ENCODE measurements around the gene TRIM9.
"Not testable (repeated sequence)": the region's sequence is repeated elsewhere in the genome, so short reads cannot be mapped to it uniquely, and the experiment has no call there.

TRIM9 gene

DNA sequence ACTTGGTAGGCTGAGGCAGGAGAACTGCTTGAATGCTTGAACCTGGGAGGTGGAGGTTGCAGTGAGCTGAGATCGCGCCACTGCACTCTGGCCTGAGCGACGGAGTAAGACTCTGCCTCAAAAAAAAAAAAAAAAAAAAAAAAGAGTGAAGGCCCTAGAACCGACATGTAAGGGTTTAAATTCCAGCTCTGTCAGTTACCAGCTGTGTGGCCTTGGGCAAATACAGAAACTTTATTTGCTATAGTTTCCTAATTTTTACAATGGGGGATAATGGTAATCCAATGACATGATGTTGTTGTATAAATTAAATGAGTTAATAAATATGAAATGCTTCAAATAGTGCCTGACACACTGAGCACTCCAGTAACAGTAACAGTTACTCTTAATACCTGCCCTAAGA is 131.0 kb downstream of the TRIM9 start:
- no peak for DNase-seq (ENCODE audit: low read depth in 3 of 3)

DNA sequence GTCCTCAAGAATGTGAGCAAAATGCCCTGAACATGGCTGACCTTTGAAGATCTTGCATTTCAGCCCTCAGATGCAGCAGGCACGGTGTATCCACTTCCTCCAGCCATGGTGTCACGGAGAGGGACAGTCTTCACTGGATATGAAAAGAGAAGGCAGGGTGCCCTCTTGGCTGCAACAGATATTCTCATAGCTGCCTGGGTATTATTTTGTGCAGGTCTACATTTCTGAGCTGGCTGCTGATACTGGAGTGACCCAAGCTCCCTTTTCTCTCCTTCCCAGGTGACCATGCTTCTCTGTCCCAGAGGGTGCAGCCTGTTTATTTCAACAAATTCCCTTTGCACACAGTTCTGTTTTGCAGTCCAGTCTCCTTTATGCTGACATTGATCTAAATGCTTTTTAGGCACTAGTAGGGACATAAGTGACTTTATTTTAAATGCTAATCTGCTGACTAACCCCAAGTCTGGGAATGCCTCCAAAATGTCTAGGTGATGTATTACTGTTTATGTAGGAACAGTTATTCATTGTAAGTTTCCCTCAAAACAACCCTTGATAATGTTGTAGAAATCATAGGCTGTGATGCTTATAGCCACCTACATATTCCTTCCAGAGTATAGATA is 133.2 kb downstream of the TRIM9 start:
- DNase-seq (ENCODE audit: low read depth in 3 of 3): no peak

DNA sequence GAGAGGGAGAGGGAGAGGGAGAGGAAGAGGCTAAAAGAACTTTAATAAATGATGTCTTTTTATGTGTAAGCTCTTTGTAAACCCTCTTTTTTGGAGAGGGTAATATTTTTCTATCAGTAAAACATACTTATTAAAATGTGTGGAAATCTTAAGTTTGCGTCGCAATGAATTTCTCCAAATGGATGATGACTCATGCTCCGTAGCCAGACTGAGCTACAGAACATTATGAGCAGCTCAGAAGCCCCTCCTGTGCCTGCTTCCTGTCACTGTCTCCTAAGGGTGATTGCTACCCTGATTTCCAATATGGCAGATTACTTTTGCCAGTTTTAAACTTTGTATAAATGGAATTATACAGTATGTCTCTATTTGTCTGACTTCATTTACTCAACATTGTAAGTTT is 137.6 kb downstream of the TRIM9 start:
- DNase-seq (ENCODE audit: low read depth in 3 of 3): no peak

DNA sequence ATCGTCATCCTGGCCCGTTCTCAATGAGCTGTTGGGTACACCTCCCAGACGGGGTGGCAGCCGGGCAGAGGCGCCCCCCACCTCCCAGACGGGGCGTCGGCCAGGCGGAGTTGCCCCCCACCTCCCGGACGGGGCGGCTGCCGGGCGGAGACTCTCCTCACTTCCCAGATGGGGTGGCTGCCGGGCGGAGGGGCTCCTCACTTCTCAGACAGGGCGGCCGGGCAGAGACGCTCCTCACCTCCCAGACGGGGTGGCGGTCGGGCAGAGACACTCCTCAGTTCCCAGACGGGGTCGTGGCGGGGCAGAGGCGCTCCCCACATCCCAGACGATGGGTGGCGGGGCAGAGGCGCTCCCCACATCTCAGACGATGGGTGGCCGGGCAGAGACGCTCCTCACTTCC is 138.5 kb downstream of the TRIM9 start:
- DNase-seq (ENCODE audit: low read depth in 3 of 3): not testable (repeated sequence)

DNA sequence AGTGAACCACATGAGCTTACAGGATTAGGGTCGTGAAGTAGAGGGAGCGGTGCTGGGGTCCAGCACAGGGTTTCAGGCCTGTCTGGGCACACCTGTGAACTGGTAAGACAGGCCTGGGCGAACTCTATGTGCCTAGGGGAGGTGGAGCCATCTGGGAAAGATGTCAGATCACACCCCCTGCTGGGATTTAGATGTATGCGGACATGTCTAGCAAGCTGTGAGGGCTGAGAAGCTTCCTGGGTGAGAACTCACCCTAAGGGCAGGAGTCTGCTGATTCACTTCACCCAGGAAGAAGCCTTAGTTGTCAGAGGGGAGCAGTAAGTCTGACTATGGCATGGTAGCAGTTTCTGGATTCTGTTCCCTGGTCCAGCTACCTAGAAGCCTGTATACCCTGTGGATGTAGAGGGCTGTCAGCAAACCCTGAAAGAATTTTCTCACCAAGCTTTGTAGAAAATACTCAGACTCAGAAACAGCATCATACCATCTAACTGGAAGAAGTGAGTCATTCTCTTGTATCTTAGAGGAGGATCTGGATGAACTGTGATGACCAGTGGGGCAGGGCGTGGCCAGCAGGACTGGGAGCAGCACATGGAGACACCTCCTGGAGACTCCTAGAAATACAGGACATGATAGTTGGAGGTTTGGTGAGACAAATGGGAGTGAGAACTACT is 139.4 kb downstream of the TRIM9 start:
- DNase-seq (ENCODE audit: low read depth in 3 of 3): peak in 2 of 3 donors; percentile 11 to 51

DNA sequence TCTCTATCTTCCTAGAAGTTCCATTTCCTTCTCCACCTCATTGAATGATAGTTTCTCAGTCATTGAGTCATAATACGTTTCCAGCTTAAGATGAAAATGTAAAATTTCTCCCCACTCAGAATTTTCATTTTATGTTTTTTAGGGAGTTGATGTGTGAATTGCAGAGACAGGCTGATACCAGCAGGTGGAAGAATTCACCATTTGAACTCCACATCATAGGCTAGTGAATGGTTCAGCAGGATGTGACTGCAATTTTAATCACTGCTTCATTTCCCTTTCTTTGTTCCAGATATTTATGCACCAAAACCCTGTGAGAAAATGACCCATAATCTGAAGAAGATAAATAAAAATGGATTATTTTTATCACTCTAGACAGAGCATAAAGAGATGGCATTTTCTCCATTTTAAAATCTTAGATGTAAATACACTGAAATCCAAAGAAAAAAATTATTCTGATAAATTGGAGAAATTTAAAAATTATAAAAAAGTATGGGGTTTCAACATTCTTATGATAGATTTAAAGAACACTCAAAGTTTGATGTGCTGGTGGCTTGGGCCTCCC is 140.0 kb downstream of the TRIM9 start:
- DNase-seq (ENCODE audit: low read depth in 3 of 3): no peak

DNA sequence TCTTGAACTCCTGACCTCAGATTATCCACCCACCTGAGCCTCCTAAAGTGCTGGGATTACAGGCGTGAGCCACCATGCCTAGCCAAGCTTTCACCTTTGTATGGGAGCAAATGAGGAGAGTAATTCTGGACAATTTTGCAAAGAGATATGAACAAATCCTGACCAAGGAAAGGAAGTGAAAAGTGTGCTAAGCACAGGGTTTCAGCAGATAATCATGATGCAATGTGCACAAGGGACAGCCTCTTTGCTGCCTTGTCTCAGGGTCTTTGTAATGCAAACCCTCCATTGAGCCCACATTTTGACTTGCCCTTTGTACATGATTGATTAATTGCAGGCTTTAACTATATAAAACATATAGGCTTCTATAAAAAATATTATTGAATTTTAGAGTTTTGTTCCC is 141.4 kb downstream of the TRIM9 start:
- DNase-seq (ENCODE audit: low read depth in 3 of 3): no peak

DNA sequence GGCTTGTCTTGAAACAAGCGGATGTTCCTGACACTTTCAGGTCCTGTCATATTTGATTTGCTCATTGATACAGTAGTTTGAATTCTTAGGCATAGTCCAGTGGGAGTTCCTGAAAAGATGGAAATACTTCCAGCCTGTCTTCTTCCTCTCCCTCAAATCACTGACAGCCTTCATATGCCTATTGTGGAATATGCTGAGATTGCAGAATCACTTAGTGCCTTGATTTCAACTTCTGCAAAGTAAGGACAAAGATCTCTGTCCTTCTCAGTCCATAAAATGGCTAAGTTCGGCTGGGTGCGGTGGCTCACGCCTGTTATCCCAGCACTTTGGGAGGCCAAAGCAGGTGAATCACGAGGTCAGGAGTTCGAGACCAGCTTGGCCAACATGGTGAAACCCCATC is 143.9 kb downstream of the TRIM9 start:
- no peak for DNase-seq (ENCODE audit: low read depth in 3 of 3)

DNA sequence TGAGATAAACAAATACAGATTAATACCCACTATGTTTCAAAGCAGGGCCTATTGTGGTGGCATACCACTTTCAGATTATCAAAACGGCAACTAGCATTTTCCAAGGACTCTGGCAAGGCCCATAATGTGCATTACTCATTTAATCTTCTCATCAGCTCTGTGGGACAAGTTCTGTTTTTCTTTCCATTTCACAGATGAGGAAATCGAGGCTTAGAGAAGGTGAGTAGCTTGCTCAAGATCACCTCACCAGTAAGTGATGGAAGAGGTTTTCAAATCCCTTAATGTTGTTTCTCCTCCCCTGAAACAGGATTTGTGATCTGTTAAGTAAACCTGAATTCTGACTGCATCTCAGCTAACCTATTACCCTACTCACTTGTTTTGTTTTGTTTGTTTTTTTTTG is 146.7 kb downstream of the TRIM9 start:
- no peak for DNase-seq (ENCODE audit: low read depth in 3 of 3)

DNA sequence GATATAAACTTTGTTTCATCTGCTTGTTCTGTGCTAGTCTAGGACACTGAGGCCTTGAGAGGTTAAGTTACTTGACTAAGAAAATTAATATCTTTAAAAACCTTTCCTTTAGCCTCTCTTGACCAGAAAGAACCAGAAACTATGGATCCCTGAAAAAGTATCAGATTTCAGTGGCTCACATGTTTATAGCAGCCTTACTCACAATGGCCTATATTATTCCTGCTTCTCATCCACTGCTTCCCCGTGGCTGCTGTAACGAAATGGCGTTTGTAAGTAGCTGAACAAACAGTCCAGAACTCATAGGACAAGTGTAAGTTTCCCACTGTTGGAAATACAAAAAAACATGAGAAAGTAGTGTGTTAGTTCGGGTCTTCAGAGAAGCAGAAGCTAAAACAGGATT is 147.5 kb downstream of the TRIM9 start:
- DNase-seq (ENCODE audit: low read depth in 3 of 3): no peak

DNA sequence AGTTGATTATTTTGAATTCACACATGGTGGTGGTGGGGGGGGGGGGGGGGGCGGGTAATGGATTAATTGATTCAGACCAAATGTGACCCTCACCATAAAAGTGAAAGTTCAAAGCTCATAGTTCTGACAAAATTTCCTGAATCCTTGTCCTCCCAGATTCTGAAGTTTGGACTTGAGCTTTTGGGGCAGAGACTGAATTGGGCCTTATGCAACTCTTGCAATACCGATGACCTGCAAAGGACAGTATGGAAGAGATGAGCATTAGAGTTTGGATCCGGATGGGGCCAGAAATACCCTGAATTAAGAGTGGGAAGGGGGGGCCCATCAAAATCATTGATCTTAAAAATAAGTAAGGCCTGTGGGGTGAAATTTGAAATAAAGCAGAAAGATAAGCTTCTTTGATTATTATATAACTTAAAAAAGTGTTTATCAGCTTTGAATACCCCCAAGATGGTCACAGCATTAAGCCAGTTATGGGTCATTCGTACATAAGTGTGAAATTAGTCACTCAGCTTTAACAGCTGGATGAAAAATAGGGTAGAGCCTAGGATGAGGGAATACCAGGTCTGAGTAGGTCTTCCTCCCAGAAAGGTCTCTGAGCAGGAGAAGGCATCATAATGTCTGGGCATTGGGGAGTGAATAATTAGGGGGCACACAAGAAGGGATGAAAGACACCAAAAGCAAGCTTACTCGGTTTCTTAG is 148.5 kb downstream of the TRIM9 start:
- DNase-seq (ENCODE audit: low read depth in 3 of 3): no peak

DNA sequence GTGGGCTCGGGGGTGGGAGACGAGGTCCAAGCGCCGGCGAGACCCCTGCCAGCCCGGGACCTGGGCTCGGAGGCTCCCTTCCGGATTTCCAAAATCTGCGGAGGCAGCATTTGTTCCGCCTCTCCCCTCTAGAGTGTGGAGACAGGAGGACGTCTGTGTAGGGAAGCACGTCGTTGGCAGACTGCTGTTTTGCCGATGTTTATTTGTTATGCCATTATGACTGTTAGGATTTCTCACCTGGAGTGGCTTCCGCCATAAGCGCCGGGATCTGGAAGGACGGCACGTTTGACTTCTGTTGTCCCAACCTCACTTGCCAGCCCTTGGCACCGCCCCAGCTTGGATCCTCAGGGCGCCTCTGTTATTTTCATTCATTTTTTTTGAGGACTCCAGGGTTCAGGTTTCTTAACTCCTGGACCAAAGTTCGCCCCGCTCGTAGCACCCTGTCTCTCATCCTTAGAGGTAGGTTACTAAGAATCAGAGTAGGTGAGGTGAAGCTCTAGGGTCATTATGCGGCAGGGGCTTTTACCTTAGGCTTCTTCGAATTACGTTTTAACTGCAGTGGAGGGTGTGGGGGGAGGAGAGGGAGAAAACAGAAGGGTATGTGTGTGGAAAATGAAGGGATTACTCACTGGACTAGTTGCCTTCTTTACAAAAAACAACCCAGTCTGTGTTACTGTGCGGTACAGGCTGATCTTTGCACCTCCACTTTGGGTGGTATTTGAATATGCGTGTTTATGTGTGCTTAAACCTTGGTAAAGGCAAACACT is 150.1 kb downstream of the TRIM9 start:
- no peak for DNase-seq (ENCODE audit: low read depth in 3 of 3)

DNA sequence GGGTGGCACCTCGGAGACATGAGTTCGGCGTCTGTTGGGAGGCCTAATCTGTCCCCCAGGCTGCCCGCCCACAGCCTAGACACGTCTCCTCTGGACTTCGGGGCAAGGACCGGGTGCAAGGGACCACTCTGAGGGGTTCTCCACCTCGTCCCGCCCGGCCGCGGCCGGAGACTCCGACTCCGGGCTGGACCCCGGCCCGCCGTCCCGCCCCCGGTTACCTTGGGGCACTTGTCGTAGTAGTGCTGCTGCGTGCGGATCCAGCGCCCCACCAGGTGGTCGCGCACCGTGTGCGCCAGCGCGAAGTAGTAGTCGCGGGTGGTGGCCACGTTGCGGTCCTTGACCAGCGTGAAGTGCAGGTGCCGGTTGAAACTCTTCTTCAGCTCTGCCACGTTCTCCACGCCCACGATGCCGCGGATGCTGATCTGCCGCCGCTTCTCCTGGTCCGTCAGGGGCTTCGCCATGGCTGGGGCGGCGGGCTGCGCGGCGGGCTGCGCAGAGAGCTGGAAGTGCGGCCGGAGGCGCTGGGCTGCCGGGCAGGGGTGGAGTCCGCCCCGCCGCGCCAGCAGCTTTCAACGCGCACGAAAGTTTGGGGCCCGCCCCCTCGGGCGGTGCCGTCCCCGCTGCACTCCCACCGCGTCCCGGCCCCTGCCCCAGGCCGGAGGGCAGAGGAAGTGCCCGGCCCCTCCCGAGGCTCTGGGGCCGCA is 150.8 kb downstream of the TRIM9 start, which contains the start of gene PYGL:
Gene PYGL (minus strand): TSS at position 541 of the 704 bp plus-strand sequence. CDS start 80 bp downstream, at position 461.
- no peak for DNase-seq (ENCODE audit: low read depth in 3 of 3)

DNA sequence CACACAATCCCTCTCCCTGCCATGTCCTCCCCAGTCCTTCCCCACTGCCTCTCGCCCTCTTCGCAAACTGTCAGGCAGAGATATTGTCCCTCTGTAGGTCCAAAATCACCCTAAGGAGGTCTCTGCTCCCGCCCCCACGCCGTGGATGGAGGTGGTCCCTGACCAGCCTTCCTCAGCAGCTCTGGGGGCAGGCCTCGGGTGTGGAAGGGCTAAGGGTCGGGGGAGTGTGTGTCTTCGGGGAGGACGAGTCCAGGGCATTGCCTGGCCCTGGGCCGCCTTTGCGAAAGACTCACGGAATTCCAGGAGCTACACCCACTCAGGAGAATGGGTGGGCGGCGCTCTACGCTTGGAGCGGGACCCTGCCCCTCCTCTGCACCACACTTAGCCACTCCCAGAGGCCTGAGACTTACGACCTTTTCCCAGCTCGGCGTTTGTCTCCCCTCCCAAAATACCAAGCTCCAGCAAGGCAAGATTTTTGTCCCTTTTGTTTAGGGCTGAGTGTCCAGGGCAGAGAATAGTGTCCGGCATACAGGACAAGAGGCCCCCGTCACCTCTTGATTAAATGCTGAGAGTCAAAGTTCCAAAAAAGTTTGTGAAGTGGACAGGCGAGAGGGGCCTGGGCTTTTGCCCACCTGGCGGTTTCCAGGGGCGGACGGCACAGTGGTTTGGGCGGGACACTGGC is 151.5 kb downstream of the TRIM9 start:
- DNase-seq (ENCODE audit: low read depth in 3 of 3): no peak

DNA sequence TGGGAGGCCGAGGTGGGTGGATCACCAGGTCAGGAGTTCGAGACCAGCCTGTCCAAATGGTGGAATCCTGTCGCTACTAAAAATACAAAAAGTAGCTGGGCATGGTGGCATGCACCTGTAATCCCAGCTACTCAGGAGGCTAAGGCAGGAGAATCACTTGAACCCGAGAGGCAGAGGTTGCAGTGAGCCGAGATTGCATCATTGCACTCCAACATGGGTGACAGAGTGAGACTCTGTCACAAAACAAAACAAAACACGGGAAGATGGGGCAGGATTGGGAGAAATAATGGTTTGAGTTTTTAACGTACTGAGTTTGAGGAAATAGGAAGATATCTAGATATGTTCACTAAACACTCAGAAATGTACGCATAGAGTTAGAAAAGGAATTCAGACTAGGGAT is 153.3 kb downstream of the TRIM9 start:
- DNase-seq (ENCODE audit: low read depth in 3 of 3): not testable (repeated sequence)

DNA sequence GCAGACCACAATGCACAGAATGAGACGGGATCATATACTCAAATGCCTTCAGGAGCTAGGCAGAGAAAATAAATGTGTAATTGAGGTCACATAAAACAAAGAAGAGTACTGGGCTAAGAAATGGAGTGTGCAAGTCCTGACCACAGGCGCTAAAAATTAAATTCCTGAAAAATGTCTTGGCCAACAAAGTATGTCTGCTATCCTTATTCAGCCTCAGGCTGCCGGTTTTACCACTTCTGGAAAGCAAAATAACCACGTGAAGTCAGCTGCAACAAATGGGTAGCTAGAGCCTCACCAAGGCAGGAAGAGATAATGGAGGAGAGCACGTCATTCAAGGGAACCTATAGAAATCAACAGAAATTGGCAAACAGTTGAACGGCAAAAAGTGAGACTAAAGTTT is 153.8 kb downstream of the TRIM9 start:
- no peak for DNase-seq (ENCODE audit: low read depth in 3 of 3)

DNA sequence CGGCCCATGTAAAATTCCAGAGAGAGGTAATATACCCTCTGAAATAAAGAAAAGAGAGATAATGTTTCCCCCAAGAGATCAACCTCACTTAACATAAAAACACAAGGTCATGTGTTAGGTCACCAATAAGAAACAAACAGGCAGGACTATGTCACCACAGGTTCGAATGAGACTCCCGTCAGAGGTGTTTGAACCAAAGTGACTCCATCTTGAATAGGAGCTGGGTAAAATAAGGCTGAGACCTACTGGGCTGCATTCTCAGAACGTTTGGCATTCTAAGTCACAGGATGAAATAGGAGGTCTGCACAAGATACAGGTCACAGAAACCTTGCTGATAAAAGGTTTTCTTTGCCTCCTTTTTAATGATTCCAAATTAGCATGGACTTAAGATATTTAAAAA is 157.1 kb downstream of the TRIM9 start:
- no peak for DNase-seq (ENCODE audit: low read depth in 3 of 3)

DNA sequence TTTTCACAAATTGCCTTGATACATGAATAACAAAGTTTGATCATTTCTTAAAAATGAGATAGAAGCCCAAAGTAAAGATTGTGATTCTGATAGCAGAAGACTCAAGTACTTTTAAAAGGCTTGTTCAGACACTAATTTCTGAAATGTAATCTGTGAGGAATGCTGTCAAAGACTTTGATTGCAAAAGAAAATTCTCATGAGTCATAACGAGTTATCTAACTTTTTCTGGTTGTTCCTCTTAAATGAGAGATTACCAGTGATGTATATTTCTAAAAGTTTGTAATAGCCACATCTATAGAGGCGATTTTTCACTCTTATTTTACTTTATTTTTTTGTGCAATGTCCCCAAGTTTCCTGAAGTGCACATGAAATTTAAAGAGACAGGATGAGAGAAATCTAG is 157.6 kb downstream of the TRIM9 start:
- no peak for DNase-seq (ENCODE audit: low read depth in 3 of 3)

DNA sequence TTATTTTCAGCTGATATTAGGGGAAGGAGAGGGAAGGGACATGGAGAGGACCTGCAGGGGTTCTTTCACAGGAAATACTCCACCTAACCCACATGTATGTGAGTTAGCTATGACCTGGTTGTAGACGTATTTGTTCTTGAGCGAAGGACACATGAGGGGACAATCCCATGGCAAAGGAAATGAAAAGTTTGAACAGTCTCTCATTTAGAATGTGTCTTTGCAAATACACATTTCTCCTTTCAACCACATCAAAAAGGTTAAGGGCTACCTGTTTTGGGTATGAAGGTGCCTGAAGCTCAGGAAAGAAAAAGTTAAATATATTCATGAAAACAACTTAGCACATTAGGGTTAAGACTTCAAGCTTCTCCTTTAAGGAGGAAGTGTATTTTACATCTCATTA is 158.0 kb downstream of the TRIM9 start:
- DNase-seq (ENCODE audit: low read depth in 3 of 3): no peak

DNA sequence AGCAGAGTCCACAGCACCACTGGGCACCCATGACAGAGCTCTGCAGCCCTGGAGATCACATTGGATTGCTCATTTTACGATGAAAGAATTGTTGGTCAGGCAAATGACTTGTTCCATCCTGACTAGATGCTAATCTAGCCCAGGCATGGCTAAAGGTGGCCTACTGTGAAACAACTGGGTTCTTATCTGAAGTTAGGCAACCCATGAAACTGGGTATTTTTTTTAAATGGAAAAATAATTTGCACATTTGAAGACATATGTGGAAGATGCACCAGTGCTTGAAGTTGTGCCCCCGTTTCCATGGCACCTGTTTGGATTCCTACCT is 158.9 kb downstream of the TRIM9 start:
- no peak for DNase-seq (ENCODE audit: low read depth in 3 of 3)

All from stimulated activated CD4-positive, alpha-beta T cell treated with anti-CD3 and anti-CD28 coated beads, TNF-alpha, amount 100 ng/mL, for 48 hours (primary cell).